ENCODE data around the gene LDLRAD1. TPM values are rescaled to one million over a fixed set of nuclear protein-coding genes. Genes with fewer than 3 reads are reported as not detected.
"Not testable (repeated sequence)": the region's sequence is repeated elsewhere in the genome, so short reads cannot be mapped to it uniquely, and the experiment has no call there.

The LDLRAD1 gene
- total RNA-seq, 1 donor from 2014 or later: 0.24 TPM

GRCh38 chr1:54016343-54017282 is 1.4 kb downstream of the LDLRAD1 start:
- peak; percentile 86 for ATAC-seq

GRCh38 chr1:54014009-54014629 is 3.9 kb downstream of the LDLRAD1 start:
- no peak for ATAC-seq

- no peak for ATAC-seq
Observed at GRCh38 chr1:54013393-54014008, 4.5 kb downstream of the LDLRAD1 start.

GRCh38 chr1:54012863-54013262 is 5.1 kb downstream of the LDLRAD1 start:
- ATAC-seq: no peak

GRCh38 chr1:54012008-54012325 is 6.0 kb downstream of the LDLRAD1 start:
- ATAC-seq: no peak

GRCh38 chr1:54011316-54012007 is 6.5 kb downstream of the LDLRAD1 start:
- ATAC-seq: no peak

- ATAC-seq: no peak
Observed at GRCh38 chr1:54010415-54011117, 7.4 kb downstream of the LDLRAD1 start.

GRCh38 chr1:54009406-54009805 is 8.6 kb downstream of the LDLRAD1 start:
- ATAC-seq: no peak

GRCh38 chr1:54008876-54009275 is 9.1 kb downstream of the LDLRAD1 start:
- ATAC-seq: no peak

- ATAC-seq: no peak
Observed at GRCh38 chr1:54007613-54008012, 10.4 kb downstream of the LDLRAD1 start.

- ATAC-seq: no peak
Observed at GRCh38 chr1:54006508-54006907, 11.5 kb downstream of the LDLRAD1 start.

- no peak for ATAC-seq
Observed at GRCh38 chr1:54004481-54005049, 13.4 kb downstream of the LDLRAD1 start.

- ATAC-seq: not testable (repeated sequence)
Observed at GRCh38 chr1:54003750-54004480, 14.1 kb downstream of the LDLRAD1 start.

- ATAC-seq: peak; percentile 68
Observed at GRCh38 chr1:54003249-54003646, 14.7 kb downstream of the LDLRAD1 start.

- no peak for ATAC-seq
Observed at GRCh38 chr1:54002544-54003248, 15.3 kb downstream of the LDLRAD1 start.

- ATAC-seq: no peak
Observed at GRCh38 chr1:54001591-54001990, 16.4 kb downstream of the LDLRAD1 start.

GRCh38 chr1:53999920-54000319 is 18.1 kb downstream of the LDLRAD1 start:
- no peak for ATAC-seq

- no peak for ATAC-seq
Observed at GRCh38 chr1:53998223-53998622, 19.8 kb downstream of the LDLRAD1 start.

- ATAC-seq: no peak
Observed at GRCh38 chr1:53995683-53996082, 22.3 kb downstream of the LDLRAD1 start.

GRCh38 chr1:53994516-53994915 is 23.5 kb downstream of the LDLRAD1 start:
- not testable (repeated sequence) for ATAC-seq

All from esophagus mucosa (tissue), 1 donor.